ENCODE data around the gene TNFSF12.

- TF ChIP-seq CSDC2 (CRISPR knock-in tag; IDR thresholded peaks at IDR 0.05) (no peak), ZFP30 (CRISPR knock-in tag; IDR thresholded peaks at IDR 0.05) (no peak), TSHZ2 (CRISPR knock-in tag; IDR thresholded peaks at IDR 0.05) (no peak), RARB (CRISPR knock-in tag; IDR thresholded peaks at IDR 0.05) (no peak), TCF4 (CRISPR knock-in tag; IDR thresholded peaks at IDR 0.05; ENCODE audit: borderline replicate concordance) (no peak), ESRRG (CRISPR knock-in tag; IDR thresholded peaks at IDR 0.05) (no peak), TOX (CRISPR knock-in tag; IDR thresholded peaks at IDR 0.05; ENCODE audit: borderline replicate concordance) (no peak), ZNF8 (CRISPR knock-in tag; IDR thresholded peaks at IDR 0.05) (no peak), CSRNP3 (CRISPR knock-in tag; IDR thresholded peaks at IDR 0.05) (no peak), ZFP3 (CRISPR knock-in tag; IDR thresholded peaks at IDR 0.05) (no peak)
- TF ChIP-seq, protein P1, sequence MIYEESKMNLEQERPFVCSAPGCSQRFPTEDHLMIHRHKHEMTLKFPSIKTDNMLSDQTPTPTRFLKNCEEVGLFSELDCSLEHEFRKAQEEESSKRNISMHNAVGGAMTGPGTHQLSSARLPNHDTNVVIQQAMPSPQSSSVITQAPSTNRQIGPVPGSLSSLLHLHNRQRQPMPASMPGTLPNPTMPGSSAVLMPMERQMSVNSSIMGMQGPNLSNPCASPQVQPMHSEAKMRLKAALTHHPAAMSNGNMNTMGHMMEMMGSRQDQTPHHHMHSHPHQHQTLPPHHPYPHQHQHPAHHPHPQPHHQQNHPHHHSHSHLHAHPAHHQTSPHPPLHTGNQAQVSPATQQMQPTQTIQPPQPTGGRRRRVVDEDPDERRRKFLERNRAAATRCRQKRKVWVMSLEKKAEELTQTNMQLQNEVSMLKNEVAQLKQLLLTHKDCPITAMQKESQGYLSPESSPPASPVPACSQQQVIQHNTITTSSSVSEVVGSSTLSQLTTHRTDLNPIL (CRISPR knock-in tag; IDR thresholded peaks at IDR 0.05; ENCODE audit: low read depth), result no peak
- TF ChIP-seq, protein P2, sequence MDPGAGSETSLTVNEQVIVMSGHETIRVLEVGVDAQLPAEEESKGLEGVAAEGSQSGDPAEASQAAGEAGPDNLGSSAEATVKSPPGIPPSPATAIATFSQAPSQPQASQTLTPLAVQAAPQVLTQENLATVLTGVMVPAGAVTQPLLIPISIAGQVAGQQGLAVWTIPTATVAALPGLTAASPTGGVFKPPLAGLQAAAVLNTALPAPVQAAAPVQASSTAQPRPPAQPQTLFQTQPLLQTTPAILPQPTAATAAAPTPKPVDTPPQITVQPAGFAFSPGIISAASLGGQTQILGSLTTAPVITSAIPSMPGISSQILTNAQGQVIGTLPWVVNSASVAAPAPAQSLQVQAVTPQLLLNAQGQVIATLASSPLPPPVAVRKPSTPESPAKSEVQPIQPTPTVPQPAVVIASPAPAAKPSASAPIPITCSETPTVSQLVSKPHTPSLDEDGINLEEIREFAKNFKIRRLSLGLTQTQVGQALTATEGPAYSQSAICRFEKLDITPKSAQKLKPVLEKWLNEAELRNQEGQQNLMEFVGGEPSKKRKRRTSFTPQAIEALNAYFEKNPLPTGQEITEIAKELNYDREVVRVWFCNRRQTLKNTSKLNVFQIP (CRISPR knock-in tag; IDR thresholded peaks at IDR 0.05; ENCODE audit: borderline replicate concordance, low read depth), result no peak
- TF ChIP-seq, protein P3, sequence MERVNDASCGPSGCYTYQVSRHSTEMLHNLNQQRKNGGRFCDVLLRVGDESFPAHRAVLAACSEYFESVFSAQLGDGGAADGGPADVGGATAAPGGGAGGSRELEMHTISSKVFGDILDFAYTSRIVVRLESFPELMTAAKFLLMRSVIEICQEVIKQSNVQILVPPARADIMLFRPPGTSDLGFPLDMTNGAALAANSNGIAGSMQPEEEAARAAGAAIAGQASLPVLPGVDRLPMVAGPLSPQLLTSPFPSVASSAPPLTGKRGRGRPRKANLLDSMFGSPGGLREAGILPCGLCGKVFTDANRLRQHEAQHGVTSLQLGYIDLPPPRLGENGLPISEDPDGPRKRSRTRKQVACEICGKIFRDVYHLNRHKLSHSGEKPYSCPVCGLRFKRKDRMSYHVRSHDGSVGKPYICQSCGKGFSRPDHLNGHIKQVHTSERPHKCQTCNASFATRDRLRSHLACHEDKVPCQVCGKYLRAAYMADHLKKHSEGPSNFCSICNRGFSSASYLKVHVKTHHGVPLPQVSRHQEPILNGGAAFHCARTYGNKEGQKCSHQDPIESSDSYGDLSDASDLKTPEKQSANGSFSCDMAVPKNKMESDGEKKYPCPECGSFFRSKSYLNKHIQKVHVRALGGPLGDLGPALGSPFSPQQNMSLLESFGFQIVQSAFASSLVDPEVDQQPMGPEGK (CRISPR knock-in tag; IDR thresholded peaks at IDR 0.05; ENCODE audit: borderline replicate concordance), result no peak
Measured at GRCh38 chr17:7592422-7593021, 43.7 kb downstream of the TNFSF12 start.
